G401 (cell line): ENCODE results near the gene SLC66A2. TPM values are rescaled to one million over a fixed set of nuclear protein-coding genes. Genes with fewer than 3 reads are reported as not detected.
"Not testable (repeated sequence)": the region's sequence is repeated elsewhere in the genome, so short reads cannot be mapped to it uniquely, and the experiment has no call there.

Experiments
- DNase-seq: peaks from one replicate; pipeline ENCODE4 v3.0.0-alpha.2; 2015; ENCODE audit warnings: low spot score
- in situ Hi-C: cut with HindIII; loops from 2 replicates; pipeline ENCODE4 v1.10.0; 2016; ENCODE audit warnings: low sequenced_read_pairs, mixed read lengths
- total RNA-seq: library from RNA; depleted of rRNA; stranded (reverse); fragments of >200 nt; shearing (Covaris generic); gene quantifications from 2 replicates; pipeline ENCODE4 v1.2.3, GENCODE V29; 2014

SLC66A2 gene
- total RNA-seq, 1 experiment from 2014 or later, result 65.7 TPM

DNA sequence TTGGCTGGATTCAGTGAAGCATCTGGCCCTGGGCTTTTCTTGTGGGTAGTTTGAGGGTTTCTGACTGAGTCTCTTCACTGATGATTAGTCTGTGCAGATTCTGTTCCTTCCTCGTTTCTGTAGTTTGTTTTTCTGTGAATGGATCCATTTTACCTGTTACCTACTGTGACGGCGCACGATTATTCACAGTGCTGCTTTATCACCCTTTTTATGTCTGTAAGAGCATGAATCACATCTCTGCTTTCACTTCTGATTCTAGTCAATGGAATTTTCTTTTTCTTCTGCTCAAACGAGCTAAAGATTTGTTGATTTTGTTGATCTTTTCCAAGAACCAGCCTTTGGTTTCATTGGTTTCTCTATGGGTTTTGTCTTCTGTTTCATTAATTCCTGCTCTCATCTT is 60.8 kb downstream of the SLC66A2 start:
- DNase-seq, result no peak
- in situ Hi-C loops, result no loop called here

DNA sequence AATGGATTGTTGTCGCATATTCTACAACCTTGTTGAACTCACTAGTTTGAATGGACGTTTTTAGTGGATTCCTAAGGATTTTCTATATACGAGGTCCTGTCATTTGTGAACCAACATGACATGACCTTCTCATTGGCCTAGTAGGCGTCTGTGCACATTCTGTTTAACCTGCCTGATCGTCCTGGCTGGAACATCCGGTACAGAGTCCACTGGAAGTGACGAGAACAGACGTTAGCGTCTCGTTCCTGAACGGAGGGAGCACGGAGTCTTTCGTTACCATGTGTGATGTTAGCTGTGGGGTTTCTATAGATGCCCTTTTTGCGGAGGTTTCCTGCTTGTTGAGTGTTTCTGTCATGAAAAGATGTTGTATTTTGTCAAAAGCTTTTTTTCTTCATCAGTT is 61.9 kb downstream of the SLC66A2 start:
- DNase-seq, result no peak
- in situ Hi-C loops, result no loop called here

DNA sequence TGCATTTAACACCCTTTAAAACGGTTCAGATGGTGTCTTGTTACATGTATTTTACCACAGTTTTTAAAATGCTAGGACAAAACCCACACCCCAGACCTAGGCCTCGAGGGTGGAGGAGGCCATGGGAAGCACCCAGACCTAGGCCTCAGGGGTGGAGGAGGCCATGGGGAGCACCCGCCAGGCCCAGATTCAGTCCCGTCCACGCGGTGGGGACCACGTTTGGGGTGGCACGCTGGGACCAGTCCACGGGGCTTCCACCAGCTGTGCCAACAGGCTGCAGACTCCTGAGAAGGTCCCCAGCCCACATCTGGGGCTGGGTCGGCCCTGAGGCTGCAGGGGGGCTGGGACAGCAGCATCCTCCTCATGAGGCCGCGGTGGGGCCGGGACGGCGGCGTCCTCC is 63.4 kb downstream of the SLC66A2 start:
- no peak for DNase-seq
- in situ Hi-C loops, result no loop called here

DNA sequence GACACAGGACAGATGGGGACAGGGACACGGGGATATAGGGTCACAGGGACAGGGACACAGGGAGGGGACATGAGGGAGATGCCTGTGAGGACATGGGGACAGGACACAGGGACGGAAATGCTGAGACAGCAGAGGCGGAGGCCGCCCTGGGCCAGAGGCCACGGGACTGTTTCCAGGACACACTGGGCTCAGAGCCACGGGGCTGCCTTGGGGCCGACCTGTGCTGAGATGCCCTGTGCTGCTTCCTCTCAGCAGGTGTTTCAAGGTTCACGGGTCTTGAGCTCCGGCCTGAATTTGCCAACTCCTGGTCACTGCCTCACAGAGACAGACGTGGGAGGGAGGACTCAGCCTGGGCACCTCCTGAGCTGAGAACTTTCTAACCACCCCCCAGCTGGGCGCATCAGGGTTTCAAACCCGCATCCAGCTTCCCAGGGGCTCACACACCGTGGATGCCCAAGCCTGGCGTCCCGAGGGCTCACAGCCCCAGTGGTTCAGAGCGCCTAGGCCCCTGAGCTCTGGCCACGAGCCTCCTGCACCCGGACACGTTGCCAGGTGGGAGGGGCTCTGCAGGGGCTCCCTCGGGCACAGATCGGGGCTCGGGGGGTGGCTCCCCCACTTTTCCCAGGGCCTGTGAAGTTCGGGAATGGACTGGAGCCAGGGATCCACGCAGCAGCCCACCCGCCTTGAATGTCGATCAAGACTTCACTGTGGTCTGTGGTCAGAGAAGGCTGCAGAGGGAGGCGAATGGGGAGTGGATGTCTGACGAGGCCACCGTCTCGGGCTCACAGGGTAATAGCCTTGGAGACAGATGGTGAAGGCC is 64.1 kb downstream of the SLC66A2 start:
- in situ Hi-C loops, result no loop called here

DNA sequence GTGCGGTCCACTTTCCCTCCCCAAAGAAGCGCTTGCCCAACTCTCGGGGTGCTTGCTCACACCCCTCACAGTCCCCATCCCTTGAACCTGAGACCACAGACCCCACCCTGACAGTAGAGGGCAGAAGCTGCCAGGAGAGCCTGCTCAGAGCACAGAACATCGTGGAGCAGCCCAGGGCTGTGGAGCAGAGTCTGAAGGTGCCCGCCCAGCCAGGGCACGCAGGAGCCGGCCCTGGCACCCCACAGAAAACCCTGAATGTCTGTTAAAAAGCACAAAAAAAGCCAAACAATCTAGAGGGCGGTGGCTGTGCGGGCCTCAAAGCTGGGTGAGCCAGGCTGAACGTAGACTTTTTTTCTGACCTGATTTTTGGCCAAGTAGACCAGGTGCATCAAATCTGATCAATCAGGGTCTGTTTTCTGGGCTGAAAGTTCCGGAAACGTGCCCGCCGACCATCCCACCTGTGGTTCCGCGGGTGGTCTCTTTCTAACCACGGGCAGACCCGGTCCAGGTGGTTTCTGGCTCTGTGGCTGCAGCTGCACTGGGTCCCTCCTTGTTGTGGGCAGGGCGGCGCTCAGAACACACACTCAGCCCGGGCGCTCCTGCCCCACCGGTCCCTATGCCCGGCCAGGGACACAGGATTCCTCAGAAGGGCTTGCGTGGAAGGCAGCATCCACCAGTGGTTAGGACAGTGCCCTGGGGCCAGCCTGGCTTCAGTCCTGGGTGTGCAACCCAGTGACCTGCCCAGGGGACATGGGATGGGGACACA is 66.3 kb downstream of the SLC66A2 start:
- in situ Hi-C loops, result no loop called here
- DNase-seq, result no peak

More for the DNA sequence above, 64.1 kb downstream of the SLC66A2 start:
- no peak for DNase-seq

DNA sequence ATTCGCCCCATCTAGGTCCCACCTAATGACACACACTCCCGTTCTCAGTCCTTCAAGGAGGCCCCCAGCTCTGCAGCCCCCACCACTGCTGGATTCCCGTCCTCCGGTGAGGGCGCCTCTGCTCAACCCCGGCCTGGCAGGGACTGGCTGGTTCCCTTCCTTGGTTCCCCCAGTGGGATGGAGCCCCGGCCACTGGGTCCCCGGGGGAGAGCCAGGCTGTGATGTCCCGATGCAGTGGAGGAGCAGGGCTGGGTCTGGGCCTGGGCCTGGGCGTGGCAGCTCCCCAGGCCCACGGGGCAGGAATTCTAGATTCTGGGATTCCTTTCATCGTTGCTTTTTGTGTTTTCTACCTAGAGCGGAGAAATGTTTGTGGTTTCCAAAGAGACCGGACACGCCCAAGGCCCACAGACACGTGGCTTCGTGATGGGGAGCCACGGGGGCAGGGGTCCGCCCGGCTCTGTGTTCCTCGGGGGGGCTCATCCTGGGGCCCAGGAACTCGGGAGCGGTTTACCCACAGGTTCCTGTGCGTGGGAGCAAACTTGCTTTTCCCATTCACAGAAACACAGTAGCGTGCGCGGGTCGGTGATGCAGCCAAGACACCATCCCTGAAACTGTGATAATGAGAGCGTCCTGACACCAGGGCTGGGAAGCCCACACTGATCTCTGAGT is 67.0 kb downstream of the SLC66A2 start:
- in situ Hi-C loops, result no loop called here
- no peak for DNase-seq

DNA sequence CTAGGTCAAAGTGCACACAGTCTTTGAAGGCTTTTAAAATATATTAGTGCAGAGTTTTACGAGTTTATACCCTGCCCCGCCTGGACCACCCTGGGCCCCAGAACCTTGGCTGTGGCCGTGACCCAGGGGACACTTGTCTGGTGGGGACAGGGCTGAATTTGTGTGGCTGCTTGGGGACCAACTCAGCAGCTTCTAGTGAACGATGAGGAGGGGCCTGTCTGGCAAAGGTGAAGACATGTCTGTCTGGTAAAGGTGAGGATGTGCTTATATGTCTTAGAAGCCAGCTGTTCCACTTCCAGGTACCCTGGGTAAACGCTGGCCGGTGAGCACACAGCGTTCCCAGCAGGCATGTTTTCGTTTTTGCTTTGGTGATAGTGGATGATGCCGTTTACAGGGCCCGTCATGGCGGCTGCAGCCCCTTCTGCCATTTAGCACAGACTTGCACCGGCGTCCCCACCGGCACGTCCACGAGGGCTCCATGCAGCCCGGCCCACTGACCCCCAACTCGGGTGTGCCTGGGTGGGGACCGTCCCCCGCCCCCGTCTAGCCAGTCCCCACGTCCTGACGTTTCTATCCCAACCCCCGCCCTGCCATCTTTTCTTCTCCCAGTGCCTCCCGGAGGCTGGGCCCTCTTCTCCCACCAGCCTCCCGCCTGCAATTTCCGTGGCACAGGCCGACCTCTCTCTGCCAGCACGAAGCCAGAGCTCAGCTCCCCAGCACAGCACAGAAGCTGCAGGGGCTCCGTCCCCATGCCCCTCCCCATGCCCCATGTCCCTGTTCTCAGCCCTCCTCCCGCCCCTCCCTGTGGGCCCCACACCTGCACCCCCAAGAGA is 67.8 kb downstream of the SLC66A2 start:
- DNase-seq, result no peak
- in situ Hi-C loops, result no loop called here

DNA sequence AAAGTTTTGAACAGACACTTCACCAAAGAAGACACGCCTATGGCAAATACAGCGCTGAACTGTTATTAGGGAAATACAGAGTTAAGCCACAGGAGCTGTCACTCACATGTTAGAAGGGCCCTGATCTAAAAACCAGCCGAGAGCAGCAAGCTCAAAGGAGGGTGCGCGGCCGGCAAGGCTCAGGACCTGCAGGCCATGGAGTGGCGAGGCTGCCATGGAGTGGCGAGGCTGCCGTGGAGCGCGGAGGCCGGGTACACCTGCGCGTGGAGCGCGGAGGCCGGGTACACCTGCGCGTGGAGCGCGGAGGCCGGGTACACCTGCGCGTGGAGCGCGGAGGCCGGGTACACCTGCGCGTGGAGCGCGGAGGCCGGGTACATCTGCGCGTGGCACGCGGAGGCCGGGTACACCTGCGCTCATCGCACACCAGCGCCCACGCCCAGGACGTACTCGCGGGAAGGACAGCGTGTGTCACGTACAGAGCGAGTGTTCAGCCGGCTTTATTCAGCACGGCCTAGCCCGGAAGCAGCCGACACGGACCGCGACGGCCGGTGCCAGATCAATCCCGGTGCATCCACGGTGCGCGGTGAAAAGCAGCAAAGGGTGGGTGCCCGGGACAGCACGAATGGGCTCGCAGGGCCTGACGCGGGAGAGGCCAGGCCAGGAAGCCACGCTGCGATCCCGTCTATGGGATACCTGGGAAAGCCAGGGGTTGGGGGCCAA is 68.8 kb downstream of the SLC66A2 start:
- in situ Hi-C loops, result no loop called here
- no peak for DNase-seq

DNA sequence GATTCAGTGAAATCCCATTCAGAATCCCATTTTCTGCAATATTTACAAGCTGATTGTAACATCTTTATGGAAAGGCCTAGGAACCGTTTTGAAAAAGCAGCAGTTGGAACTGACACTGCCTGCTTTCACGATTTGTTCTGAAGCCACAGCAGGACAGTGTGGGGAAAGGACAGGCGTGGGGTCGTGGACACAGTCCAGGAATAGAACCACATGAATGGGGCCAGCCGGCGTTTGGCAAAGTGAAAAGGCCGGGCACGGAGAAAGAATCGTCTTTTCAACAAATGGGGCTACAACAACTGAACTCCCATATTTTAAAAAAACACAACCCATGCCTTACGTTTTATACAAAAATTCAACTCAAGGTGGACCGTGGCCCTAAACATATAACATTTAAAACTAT is 69.8 kb downstream of the SLC66A2 start:
- peak; percentile 15 for DNase-seq
- in situ Hi-C loops, result no loop called here

DNA sequence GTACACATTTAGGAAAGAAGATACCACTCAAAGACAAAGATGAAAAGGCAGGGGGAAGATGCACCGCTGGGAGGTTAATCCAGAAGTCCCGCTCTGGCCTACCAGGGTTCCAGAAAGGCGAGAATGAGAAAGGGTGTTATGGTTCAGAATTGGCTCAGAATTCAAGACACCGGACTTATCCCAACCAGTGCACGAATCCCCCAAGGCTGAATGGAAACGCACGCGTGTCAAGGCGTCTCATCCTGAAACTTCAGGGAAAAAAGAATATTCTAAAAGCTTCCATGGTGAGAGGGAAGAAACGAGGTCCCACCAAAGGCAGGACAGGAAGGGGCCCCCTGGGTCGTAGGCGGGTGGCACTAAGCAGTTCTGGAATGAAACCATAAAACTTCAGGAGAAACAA is 71.9 kb downstream of the SLC66A2 start:
- in situ Hi-C loops, result no loop called here
- no peak for DNase-seq

DNA sequence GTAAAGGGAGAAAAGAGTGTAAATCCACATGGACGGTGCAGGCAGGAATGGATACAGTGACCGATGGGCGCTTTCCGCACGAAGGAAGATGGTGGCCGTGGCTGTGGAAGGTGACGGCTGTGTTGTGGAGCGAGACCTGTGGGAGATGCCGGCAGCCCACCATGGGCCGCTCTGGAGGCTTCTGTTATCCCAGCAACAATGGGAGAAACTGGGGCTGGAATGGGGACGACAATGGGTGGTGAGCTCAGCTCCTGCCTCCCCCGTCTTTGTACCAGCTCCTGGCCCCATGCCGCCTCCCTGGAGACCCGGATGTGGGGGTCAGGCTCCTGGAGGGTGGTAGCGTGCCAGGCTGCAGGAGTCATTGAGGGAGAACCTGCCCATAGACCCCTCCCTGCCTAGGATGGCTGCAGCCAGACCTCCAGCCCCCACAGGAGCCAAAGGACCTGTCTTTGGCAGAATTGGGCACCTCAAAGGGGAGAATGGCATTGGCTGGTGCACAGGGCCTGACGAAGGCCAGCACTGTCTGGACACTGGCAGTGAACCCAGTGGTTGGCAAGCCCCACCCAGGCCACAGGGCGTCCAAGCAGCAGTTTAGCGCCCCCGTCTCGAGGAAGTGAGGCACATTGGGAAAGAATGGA is 72.6 kb downstream of the SLC66A2 start:
- no peak for DNase-seq
- in situ Hi-C loops, result no loop called here

DNA sequence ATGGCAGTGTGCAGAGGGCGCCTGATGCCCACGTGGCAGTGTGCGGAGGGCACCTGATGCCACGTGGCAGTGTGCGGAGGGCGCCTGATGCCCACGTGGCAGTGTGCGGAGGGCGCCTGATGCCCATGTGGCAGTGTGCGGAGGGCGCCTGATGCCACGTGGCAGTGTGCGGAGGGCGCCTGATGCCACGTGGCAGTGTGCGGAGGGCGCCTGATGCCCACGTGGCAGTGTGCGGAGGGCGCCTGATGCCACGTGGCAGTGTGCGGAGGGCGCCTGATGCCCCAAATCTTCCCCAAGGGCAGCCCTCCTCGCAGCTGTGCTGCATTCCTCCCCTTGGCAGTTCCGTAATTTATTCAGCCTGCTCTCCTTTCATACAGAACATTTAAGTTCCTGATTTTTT is 73.2 kb downstream of the SLC66A2 start:
- DNase-seq, in situ Hi-C loops: not testable (repeated sequence)

DNA sequence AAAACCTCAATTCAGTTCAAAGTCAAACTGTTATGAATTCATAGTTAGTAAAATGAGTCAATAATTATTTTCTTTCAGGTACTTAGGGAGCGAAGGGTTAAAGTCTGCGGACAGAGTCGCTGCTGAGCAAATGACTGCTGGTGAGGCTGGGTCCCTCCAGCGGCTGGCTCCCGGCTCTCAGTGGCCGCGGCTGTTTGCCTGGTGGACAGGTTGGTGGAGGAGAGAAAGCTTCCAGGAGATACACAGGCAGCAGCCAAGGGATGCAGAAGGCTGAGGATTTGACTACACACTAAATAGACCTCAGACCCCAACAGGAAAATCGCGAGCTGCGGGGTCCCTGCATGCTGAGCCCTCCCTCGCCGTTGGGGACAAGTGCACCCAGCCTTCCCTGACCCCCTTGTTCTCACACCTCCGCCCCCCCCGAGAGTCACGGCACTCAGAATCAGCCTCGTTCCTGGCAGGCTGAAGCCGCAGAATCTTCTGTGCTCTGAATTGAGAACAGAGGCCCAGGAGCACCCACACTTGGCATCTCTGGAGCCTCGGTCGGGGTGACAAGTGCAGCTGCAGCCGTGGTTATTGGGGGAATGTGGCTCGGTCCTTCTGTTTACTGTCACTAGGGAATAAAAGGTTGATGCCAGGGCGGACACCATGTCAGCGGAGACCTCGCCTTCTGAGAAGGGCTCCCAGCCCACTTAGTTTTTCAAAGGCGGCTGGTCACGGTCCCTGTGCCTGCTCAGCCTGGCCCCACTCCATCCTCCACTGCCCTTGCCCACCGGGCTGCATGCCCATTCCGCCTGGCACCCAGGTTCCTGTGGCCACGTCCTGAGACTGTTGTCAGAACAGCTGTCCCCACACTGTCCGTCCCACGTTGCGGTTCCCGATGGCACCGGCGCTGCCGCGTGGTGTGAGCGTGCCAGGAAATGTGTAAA is 74.0 kb downstream of the SLC66A2 start:
- peak; percentile 41 for DNase-seq
- in situ Hi-C loops, result no loop called here

DNA sequence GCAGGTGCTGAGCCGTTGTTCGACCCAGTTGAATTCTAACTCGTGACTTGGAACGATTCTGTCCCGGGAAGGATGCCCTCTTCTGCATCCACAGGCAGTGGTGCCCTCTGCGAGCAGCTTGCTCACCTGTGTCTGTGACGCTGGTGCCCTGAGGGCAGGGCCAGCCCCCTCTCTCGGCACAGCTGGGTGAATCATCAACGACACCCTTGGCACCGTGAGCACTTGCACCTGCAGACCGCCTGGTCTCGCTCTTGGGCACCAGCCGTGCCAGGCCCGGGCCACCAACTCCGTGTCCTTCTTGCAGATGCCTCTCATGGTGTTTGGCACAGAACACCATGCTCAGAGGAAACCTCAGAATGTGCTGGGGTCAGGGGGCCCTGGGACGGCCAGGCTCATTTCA is 75.0 kb downstream of the SLC66A2 start:
- in situ Hi-C loops, result no loop called here
- DNase-seq, result no peak

DNA sequence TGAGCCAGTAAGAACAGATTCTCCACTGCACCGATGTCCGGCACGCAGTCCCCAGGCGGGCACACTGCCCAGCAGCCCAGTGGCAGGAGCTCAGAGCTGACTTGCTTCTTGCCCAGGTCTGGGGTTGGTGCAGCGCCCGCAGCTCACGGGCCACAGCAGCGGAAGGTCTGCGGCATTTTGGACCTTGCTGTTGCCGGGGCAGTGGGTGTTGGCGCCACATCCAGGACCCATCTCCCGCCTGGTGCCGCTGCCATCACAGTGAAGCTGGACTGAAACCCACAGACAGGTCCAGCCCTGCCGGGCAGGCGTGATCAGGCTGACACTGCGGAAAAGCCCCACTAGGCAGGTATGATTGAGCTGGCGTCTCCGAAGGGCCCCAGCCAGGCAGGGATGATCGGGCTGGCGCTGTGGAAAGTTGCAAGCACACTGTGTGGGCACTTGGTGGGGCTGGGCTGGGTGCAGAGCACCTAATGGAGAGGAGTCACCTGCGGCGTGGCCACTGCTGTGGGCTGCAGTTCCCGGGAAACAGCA is 75.5 kb downstream of the SLC66A2 start:
- DNase-seq, result no peak
- in situ Hi-C loops, result no loop called here

DNA sequence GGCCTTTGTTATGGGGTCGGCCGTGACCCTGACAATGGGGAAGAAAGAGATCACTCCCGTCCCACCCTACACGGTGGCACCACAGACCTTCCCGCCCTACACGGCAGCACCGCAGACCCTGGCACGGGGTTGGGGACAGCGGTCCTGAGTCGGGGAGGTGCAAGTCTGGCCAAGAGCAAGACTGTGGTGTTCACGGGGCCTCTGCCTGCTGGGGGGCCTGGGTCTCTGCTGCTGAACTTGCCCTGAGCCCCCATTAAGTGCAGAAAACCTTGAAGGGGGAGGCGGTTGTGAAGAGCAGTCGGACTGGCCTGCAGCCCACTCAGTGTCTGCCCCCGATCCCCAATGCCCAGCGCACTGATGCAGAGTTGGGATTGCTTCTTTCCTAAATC is 75.9 kb downstream of the SLC66A2 start:
- DNase-seq, result no peak
- in situ Hi-C loops, result no loop called here
